HepG2 (cell line): ENCODE data around the gene CAVIN1. TPM values are rescaled to one million over a fixed set of nuclear protein-coding genes. Genes with fewer than 3 reads are reported as not detected.
A peak's percentile ranks its signal among the peaks of the same experiment; 100 is the strongest.

Source experiments
- ADNP ChIP-seq: sonication (generic); formaldehyde crosslinking; IDR thresholded peaks from 2 replicates; pipeline ENCODE4 v1.4.0; 2020; ENCODE audit warnings: missing genetic modification reagents
- ATF7-NPFF ChIP-seq: sonication (generic); formaldehyde crosslinking; IDR thresholded peaks from 2 replicates; pipeline ENCODE4 v1.8.1; 2023; ENCODE audit warnings: mild to moderate bottlenecking, low read depth, missing genetic modification reagents, moderate library complexity
- BCL6 ChIP-seq: IDR thresholded peaks from 2 replicates; pipeline ENCODE4 v1.6.1; 2016; ENCODE audit warnings: missing genetic modification reagents, missing compliant biosample characterization
- DDIT3 ChIP-seq: sonication (generic); formaldehyde crosslinking; IDR thresholded peaks from 2 replicates; pipeline ENCODE4 v1.4.0; 2020; ENCODE audit warnings: mild to moderate bottlenecking, missing genetic modification reagents
- FLYWCH1 ChIP-seq: sonication (generic); formaldehyde crosslinking; IDR thresholded peaks from 2 replicates; pipeline ENCODE4 v1.8.1; 2023; ENCODE audit warnings: mild to moderate bottlenecking, missing genetic modification reagents
- GABPB1 ChIP-seq: IDR thresholded peaks from 2 replicates; pipeline ENCODE4 v1.6.1; 2016; ENCODE audit warnings: mild to moderate bottlenecking, missing genetic modification reagents, moderate library complexity, missing compliant biosample characterization
- KLF11 ChIP-seq: IDR thresholded peaks from 2 replicates; pipeline ENCODE4 v1.6.1; 2016; ENCODE audit warnings: missing compliant biosample characterization
- KLF16 ChIP-seq, 2 experiments: sonication (generic) in 1 of 2; formaldehyde crosslinking in 1 of 2; IDR thresholded peaks; 2 replicates each; pipeline versions ENCODE4 v1.6.1 to v1.8.0; 2016 to 2023; ENCODE audit warnings: missing genetic modification reagents in 2 of 2, missing compliant biosample characterization in 1 of 2
- MAFF ChIP-seq: IDR thresholded peaks from 2 replicates; pipeline ENCODE4 v1.6.1; 2011; ENCODE audit warnings: low read depth, low read length, improper control_type of control experiment
- NFYB ChIP-seq: sonication (generic); formaldehyde crosslinking; IDR thresholded peaks from 2 replicates; pipeline ENCODE4 v1.4.0; 2020; ENCODE audit warnings: missing genetic modification reagents
- PHF21A ChIP-seq: sonication (generic); formaldehyde crosslinking; IDR thresholded peaks from 2 replicates; pipeline ENCODE4 v1.5.0; 2020; ENCODE audit warnings: mild to moderate bottlenecking, missing genetic modification reagents
- REPIN1 ChIP-seq: sonication (generic); formaldehyde crosslinking; IDR thresholded peaks from 2 replicates; pipeline ENCODE4 v1.8.0; 2022; ENCODE audit warnings: missing genetic modification reagents, low read depth, mild to moderate bottlenecking, borderline replicate concordance
- SYNCRIP ChIP-seq: fragments of 200-400 bp; formaldehyde crosslinking; IDR thresholded peaks from 2 replicates; pipeline ENCODE4 v1.6.1; 2018; ENCODE audit warnings: mild to moderate bottlenecking, low read depth, low read length; ENCODE audit not compliant: insufficient read depth
- YEATS4 ChIP-seq: sonication (generic); formaldehyde crosslinking; IDR thresholded peaks from 2 replicates; pipeline ENCODE4 v1.4.0; 2020; ENCODE audit warnings: missing genetic modification reagents, borderline replicate concordance
- ZFP41 ChIP-seq: sonication (generic); formaldehyde crosslinking; IDR thresholded peaks from 2 replicates; pipeline ENCODE4 v1.4.0; 2020; ENCODE audit warnings: mild to moderate bottlenecking, missing genetic modification reagents, borderline replicate concordance
- ZMYM3 ChIP-seq: sonication (generic); formaldehyde crosslinking; IDR thresholded peaks from 2 replicates; pipeline ENCODE4 v1.5.1; 2020; ENCODE audit warnings: mild to moderate bottlenecking, missing genetic modification reagents
- ZNF331 ChIP-seq: sonication (generic); formaldehyde crosslinking; IDR thresholded peaks from 2 replicates; pipeline ENCODE4 v1.4.0; 2020; ENCODE audit warnings: missing genetic modification reagents
- ZNF570 ChIP-seq: sonication (generic); formaldehyde crosslinking; IDR thresholded peaks from 2 replicates; pipeline ENCODE4 v1.4.0; 2020; ENCODE audit warnings: mild to moderate bottlenecking, missing genetic modification reagents, borderline replicate concordance
- ZNF616 ChIP-seq: sonication (generic); formaldehyde crosslinking; IDR thresholded peaks from 2 replicates; pipeline ENCODE4 v1.5.0; 2020; ENCODE audit warnings: low read depth, mild to moderate bottlenecking, missing genetic modification reagents
- ZNF720 ChIP-seq: sonication (generic); formaldehyde crosslinking; IDR thresholded peaks from 2 replicates; pipeline ENCODE4 v1.4.0; 2020; ENCODE audit warnings: missing genetic modification reagents
- polyA plus RNA-seq, 8 experiments: library from polyadenylated mRNA; depleted of rRNA in 3 of 8; stranded (reverse) in 7 of 8; unstranded in 1 of 8; fragments of >200 nt; fragmentation: Illumina TruSeq in 4 of 8; extraction: Trizol in 4 of 8; gene quantifications; 2 replicates each; pipeline versions ENCODE4 v1.2.1 to v1.2.3, GENCODE V29; 2011 to 2016; ENCODE audit warnings: low read depth in 4 of 8, missing spikeins in 1 of 8, mixed read lengths in 1 of 8; ENCODE audit not compliant: insufficient read depth in 1 of 8
- total RNA-seq, 5 experiments: library from RNA; depleted of rRNA; stranded (reverse); fragments of >200 nt; fragmentation: Illumina TruSeq; extraction: Trizol; gene quantifications; 2 replicates each; pipeline ENCODE4 v1.2.3, GENCODE V29; 2016; ENCODE audit warnings: low read depth in 1 of 5
- TF ChIP-seq, protein P1 (sequence below), 2 experiments: sonication (generic) in 1 of 2; formaldehyde crosslinking in 1 of 2; IDR thresholded peaks; 2 replicates each; pipeline versions ENCODE4 v1.5.1 to v1.6.1; 2011 to 2020; ENCODE audit warnings: borderline replicate concordance in 1 of 2, low read depth in 1 of 2, low read length in 1 of 2, mild to moderate bottlenecking in 1 of 2, missing genetic modification reagents in 1 of 2, moderate library complexity in 1 of 2
- TF ChIP-seq, protein P2 (sequence below): IDR thresholded peaks from 2 replicates; pipeline ENCODE4 v1.6.1; 2012; ENCODE audit warnings: low read depth, low read length, improper control_type of control experiment
- TF ChIP-seq, protein P3 (sequence below): sonication (generic); formaldehyde crosslinking; IDR thresholded peaks from 2 replicates; pipeline ENCODE4 v1.4.0; 2020; ENCODE audit warnings: missing genetic modification reagents
- TF ChIP-seq, protein P4 (sequence below): sonication (generic); formaldehyde crosslinking; IDR thresholded peaks from 2 replicates; pipeline ENCODE4 v1.4.0; 2020; ENCODE audit warnings: missing genetic modification reagents, mild to moderate bottlenecking, borderline replicate concordance

Gene CAVIN1
- total and polyA plus RNA-seq, 2 of the 13 experiments (the other 11 are each of a cell fraction or from before 2014, with no cell fraction given): 15.9 to 25.5 TPM

DNA sequence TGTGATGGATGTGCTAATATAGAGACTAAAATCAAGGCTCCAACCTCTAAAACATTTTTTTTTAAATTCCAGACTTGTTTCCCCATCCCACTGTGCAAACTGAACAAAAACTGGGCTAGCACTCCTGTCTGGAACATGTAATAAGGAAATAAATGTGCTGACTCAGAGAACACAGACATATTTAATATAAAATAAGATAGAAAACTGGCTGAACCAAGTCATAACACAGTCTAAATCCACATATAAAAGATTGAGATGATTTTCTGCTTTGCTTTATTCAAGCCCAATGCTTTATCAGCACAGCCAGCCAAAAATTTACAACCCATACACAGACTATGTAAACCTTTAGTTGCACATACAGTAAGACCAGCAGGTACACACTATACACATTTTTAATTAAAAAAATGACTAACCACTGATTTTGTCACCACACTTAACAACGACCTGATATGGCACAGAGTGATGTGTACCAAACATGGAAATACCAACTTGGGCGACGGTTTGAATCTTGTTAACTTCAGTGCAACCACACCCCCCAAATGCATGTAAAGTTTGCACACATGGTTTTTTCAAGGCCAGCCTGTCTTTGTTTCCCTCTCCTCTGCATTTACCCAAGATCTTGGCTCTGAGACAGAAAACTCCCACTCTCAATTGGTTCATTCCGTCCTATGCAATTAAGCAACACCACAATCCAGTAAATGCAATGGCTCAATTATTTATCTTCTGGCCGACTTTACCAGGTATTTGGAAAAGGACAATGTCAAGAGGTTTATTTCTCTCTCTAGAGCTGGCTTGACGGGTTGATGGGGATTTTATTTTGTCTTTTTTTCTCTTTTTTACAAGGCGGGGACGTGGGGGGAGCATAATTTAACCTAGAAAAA, 36.0 kb downstream of the CAVIN1 start (continued):
- TF ChIP-seq ZNF720 (CRISPR knock-in tag) (no peak), FLYWCH1 (CRISPR knock-in tag) (no peak), ZNF331 (CRISPR knock-in tag) (peak; percentile 48; the same call in 1 of the 2 replicates), GABPB1 (CRISPR knock-in tag) (no peak), ZNF570 (CRISPR knock-in tag) (no peak), YEATS4 (CRISPR knock-in tag) (no peak), BCL6 (CRISPR knock-in tag) (no peak), MAFF (peak; percentile 83), PHF21A (CRISPR knock-in tag) (peak; percentile 21; the same call in 1 of the 2 replicates), KLF16 (CRISPR knock-in tag; IDR thresholded peaks at IDR 0.05) (peak in 1 of 2 experiments; percentile 30; a peak in 1 of 4 replicates), SYNCRIP (no peak), KLF11 (CRISPR knock-in tag) (0 out of 2 replicates have a peak, but pooled peaks have one; percentile 35), DDIT3 (CRISPR knock-in tag) (no peak), ZMYM3 (CRISPR knock-in tag) (no peak), REPIN1 (CRISPR knock-in tag) (no peak), ATF7-NPFF (CRISPR knock-in tag) (no peak), NFYB (peak; percentile 36; the same call in 1 of the 2 replicates), ZFP41 (CRISPR knock-in tag) (no peak), ADNP (CRISPR knock-in tag) (no peak), ZNF616 (CRISPR knock-in tag) (no peak)
- TF ChIP-seq, protein P1, sequence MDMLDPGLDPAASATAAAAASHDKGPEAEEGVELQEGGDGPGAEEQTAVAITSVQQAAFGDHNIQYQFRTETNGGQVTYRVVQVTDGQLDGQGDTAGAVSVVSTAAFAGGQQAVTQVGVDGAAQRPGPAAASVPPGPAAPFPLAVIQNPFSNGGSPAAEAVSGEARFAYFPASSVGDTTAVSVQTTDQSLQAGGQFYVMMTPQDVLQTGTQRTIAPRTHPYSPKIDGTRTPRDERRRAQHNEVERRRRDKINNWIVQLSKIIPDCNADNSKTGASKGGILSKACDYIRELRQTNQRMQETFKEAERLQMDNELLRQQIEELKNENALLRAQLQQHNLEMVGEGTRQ (IDR thresholded peaks at IDR 0.05; ENCODE audit: low read depth, low read length): no peak
- TF ChIP-seq, protein P1 (CRISPR knock-in tag; IDR thresholded peaks at IDR 0.05; ENCODE audit: borderline replicate concordance): no peak
- TF ChIP-seq, protein P2, sequence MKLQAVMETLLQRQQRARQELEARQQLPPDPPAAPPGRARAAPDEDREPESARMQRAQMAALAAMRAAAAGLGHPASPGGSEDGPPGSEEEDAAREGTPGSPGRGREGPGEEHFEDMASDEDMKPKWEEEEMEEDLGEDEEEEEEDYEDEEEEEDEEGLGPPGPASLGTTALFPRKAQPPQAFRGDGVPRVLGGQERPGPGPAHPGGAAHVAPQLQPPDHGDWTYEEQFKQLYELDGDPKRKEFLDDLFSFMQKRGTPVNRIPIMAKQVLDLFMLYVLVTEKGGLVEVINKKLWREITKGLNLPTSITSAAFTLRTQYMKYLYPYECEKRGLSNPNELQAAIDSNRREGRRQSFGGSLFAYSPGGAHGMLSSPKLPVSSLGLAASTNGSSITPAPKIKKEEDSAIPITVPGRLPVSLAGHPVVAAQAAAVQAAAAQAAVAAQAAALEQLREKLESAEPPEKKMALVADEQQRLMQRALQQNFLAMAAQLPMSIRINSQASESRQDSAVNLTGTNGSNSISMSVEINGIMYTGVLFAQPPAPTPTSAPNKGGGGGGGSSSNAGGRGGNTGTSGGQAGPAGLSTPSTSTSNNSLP: no peak
- TF ChIP-seq, protein P3, sequence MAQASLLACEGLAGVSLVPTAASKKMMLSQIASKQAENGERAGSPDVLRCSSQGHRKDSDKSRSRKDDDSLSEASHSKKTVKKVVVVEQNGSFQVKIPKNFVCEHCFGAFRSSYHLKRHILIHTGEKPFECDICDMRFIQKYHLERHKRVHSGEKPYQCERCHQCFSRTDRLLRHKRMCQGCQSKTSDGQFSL (CRISPR knock-in tag): peak; percentile 85; the same call in 1 of the 2 replicates
- TF ChIP-seq, protein P4, sequence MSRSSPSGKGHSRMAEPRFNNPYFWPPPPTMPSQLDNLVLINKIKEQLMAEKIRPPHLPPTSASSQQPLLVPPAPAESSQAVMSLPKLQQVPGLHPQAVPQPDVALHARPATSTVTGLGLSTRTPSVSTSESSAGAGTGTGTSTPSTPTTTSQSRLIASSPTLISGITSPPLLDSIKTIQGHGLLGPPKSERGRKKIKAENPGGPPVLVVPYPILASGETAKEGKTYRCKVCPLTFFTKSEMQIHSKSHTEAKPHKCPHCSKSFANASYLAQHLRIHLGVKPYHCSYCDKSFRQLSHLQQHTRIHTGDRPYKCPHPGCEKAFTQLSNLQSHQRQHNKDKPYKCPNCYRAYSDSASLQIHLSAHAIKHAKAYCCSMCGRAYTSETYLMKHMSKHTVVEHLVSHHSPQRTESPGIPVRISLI (CRISPR knock-in tag): peak; percentile 10; the same call in 1 of the 2 replicates
